HG03565 (cell line): Measurements from ENCODE around the gene GALNT1.
"Not testable (repeated sequence)": the region's sequence is repeated elsewhere in the genome, so short reads cannot be mapped to it uniquely, and the experiment has no call there.

ENCODE experiments used
- ATAC-seq: cut with Tn5 transposase; IDR thresholded peaks from one replicate; pipeline ENCODE4 v1.9.1; 2021; ENCODE audit warnings: mild to moderate bottlenecking, moderate library complexity; ENCODE audit not compliant: unreplicated experiment

The GALNT1 gene

DNA sequence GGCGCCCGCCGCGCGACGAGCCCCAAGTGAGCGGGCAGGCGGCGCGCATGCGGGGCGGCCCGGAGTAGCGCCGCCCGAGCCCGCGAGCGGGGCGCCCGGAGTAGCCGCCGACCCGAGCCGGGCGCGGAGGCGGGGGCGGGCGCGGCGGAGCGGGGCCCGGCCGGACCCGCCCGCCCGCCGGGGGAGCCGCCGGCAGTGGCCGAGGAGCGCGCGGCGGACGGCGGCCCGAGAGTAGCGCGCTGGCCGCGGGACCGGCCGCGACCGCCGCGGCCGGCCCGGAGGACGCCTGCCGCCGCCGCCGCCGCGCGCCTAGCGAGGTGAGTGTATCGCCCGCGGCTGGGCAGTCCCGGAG lies at the start of gene GALNT1:
GALNT1 (plus strand) TSS at position 195 of the 352 bp plus-strand sequence. CDS start 72,923 bp downstream, outside the sequence.
- no peak for ATAC-seq

- no peak for ATAC-seq
These were observed 47.6 kb upstream of the GALNT1 start for GRCh38 chr18:35533916-35534405.

DNA sequence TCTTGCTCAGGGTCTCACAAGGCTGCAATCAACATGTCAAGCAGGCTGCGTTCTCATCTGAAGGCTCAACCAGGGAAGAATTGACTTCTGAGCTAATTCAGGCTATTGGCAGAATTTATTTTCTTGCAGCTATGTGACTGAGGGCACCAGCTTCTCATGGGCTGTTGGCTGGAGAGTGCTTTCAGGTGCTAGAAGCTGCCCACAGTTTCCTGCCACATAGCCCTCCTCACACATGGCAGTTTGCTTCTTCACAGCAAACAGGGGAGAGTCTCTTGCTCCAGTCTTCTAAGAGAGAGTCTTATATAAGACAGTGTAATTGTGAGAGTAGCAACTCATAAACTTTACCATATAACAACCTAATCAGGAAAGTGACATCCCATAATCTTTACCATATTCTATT lies 46.2 kb upstream of the GALNT1 start:
- ATAC-seq, result no peak

- ATAC-seq, result no peak
These were observed 39.2 kb upstream of the GALNT1 start for GRCh38 chr18:35542356-35542755.

GRCh38 chr18:35547008-35547605 lies 34.4 kb upstream of the GALNT1 start:
- no peak for ATAC-seq

- no peak for ATAC-seq
These were observed 32.0 kb upstream of the GALNT1 start for GRCh38 chr18:35549564-35549963.

DNA sequence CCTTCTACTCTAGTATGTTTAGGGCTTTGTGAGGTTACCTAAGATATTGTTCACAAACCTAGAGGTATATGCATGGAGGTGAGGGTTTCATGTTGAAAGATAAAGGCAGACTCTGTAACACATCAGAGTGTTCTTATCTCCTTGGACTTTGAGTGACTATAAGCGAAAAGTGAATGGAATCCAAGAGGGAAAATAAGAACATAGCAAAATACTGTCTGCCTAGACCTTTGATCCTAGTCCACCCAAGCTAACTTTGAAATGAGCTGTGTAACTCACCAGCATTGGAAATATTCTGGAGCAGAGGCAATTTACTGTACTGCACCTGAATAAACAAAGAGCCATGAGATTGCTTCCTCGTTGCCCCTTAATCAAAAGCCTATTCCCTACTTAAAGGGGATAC lies 28.2 kb upstream of the GALNT1 start:
- no peak for ATAC-seq

DNA sequence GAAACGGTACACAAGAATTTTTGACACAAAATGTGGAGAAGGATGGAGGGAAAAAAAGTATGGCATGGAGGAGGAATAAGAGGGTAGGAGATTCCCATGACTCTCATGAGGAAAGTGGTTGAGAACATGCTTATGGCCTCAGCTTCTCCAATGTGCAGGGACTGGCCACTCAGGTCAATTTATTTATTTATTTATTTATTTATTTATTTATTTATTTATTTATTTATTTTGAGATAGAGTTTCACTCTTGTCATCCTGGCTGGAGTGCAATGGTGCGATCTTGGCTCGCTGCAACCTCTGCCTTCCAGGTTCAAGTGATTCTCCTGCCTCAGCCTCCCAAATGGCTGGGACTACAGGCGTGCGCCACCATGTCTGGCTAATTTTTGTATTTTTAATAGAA lies 26.0 kb upstream of the GALNT1 start:
- ATAC-seq, result not testable (repeated sequence)

GRCh38 chr18:35559867-35560266 lies 21.7 kb upstream of the GALNT1 start:
- ATAC-seq, result no peak

DNA sequence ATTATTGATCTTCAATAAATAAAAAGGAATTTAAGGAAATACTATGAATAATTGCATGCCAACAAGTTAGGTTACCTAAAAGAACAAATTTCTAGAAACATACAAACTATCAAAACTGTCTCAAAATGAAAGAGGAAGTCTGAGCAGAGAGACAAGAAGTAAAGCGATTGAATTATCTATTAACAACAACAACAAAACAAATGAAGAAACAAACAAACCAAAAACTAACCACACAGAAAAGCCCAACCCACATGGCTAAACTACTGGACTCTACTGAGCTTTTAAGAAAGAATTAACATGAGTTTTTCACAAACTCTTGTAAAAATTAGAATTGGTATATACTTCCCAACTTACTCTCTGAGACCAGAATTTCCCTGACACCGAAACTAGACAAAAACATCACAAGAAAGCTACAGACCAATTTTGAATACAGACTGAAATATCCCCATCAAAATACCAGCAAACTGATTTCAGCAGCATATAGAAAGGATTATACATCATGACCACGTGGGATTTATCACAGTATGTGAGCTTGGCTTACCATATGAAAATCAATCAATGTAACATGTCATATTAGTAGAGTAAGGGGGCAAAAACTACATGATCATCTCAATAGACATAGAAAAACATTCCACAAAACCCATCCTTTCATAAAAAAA lies 16.6 kb upstream of the GALNT1 start:
- ATAC-seq, result peak; percentile 78

- no peak for ATAC-seq
These were observed 15.5 kb upstream of the GALNT1 start for GRCh38 chr18:35566019-35566418.

DNA sequence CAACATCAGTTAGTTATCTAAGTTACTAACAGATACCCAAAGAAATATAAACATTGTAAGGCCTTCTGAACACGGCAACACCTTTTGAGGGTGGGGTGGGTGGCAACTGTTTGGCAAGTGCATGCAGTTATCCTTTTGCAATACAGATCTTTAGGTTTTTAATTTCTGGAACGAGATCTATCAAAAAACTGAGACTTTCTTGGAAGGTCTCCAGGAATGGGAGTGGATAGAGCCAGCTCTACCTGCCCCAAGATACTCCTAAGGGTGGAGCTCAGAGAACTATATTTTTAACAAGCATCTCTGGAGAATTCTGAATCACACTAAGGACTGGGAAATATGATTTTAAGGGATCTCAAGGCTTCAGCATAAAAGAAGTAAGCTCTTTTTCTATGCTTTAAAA lies 11.4 kb upstream of the GALNT1 start:
- ATAC-seq, result no peak

GRCh38 chr18:35571138-35571537 lies 10.4 kb upstream of the GALNT1 start:
- no peak for ATAC-seq

GRCh38 chr18:35572644-35573043 lies 8.9 kb upstream of the GALNT1 start:
- ATAC-seq, result no peak

DNA sequence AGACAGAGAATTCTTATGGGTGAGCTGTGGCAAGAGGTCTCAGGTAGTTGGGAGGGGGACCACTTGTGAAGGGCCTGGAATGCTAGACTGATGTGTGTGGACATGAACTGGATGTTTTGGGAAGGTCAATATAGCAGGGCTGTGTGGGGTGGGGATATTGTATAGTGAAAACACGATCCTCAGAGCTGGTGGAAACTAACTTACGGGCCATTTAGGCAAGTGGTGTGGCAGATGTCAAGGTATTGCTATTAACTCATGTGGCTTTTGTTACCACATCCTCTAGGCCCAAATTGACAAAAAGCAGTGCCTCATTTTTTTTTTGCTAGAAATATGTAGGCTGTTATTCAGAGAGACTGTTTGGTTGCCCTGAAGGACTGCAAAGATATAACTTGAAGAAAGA lies 8.0 kb upstream of the GALNT1 start:
- peak; percentile 35 for ATAC-seq

DNA sequence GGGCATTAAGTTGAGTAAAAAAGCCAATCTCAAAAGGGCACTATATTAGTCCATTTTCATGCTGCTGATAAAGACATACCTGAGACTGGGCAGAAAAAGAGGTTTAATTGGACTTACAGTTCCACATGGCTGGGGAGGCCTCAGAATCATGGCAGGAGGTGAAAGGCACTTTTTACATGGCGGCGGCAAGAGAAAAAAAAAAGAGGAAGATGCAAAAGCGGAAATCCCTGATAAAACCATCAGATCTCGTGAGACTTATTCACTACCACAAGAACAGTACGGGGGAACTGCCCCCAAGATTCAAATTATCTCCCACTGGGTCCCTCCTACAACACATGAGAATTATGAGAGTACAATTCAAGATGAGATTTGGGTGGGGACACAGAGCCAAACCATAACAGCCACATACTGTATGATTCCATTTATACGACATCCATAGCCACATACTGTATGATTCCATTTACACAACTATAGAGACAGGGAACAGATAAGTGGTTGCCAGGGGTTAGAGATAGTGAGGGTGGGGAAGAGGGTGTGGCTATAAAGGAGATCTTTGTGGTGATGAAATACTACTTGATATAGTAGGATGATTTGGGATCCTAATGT lies 5.2 kb upstream of the GALNT1 start:
- ATAC-seq, result not testable (repeated sequence)

DNA sequence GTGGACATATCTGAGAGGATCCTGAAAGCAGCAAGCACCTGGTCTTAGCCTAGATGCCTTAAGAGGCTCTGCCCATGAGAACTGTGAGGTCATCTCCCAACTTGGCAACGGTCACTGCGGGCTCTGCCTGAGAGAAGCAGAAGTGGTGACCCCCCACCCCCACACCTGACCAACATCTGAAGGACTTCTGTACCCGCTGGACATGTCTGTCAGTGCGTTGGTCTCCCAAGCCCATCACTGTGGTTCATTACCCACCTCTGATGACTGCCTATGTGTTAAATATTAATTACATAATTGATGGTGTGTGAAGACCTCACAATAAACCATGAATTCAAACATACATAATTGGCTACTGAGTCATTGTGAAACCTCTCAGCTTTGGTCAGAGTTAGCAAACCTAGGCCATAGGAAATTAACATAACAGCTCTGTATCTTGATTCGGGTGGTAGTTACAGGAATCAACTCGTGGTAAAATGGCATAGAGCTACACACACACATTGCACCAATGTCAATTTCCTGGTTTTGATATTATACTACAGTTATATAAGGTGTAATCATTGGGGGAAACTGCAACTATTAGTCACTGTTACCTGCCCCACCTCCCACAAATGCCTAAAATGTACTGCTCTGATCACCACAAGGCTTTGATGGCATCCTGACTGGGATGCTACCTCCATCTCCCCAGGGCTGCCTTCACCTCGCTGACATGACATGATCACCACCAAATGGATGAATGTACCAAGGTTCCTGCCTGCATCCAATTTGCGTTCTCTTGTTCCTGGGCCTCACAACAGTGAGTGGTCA lies 4.3 kb upstream of the GALNT1 start:
- peak; percentile 48 for ATAC-seq

GRCh38 chr18:35578481-35578880 lies 3.1 kb upstream of the GALNT1 start:
- ATAC-seq, result no peak

GRCh38 chr18:35578936-35579335 lies 2.6 kb upstream of the GALNT1 start:
- ATAC-seq, result no peak

GRCh38 chr18:35580701-35581539 lies 620 bp upstream of the GALNT1 start:
- ATAC-seq, result peak; percentile 30
